WTC11 (cell line): ENCODE data around the gene CDV3. TPM values are rescaled to one million over a fixed set of nuclear protein-coding genes. Genes with fewer than 3 reads are reported as not detected.

ENCODE experiments used
- ATAC-seq: fragments of 200-7000 bp; cut with Tn5 transposase; 2 replicates; pipeline ENCODE4 v1.10.0; 2021; ENCODE audit warnings: mild to moderate bottlenecking, moderate library complexity
- CTCF ChIA-PET: fragments of 300-600 bp; sonication (Branson Sonifier 250); formaldehyde crosslinking; loops from one replicate; lab custom pipeline; 2021; ENCODE audit warnings: antibody characterized with exemption; lab: Charles Lee
- POLR2A ChIA-PET: fragments of 350-600 bp; sonication (Branson Sonifier 250); formaldehyde crosslinking; loops from one replicate; lab custom pipeline; 2021; ENCODE audit warnings: antibody characterized with exemption; lab: Charles Lee
- DNase-seq: peaks from one replicate; pipeline ENCODE4 v3.0.0; 2021; ENCODE audit warnings: low spot score
- H3K27ac Mint-ChIP-seq: 2 replicates; pipeline ENCODE4 v1.8.0; 2021; ENCODE audit warnings: mixed read lengths
- H3K27me3 Mint-ChIP-seq: 2 replicates; pipeline ENCODE4 v1.8.0; 2021; ENCODE audit warnings: low read depth, mild to moderate bottlenecking, moderate library complexity, mixed read lengths
- H3K36me3 Mint-ChIP-seq: 2 replicates; pipeline ENCODE4 v1.8.0; 2021; ENCODE audit warnings: mixed read lengths
- H3K4me1 Mint-ChIP-seq: 2 replicates; pipeline ENCODE4 v1.8.0; 2022; ENCODE audit warnings: mixed read lengths
- H3K4me3 Mint-ChIP-seq: 2 replicates; pipeline ENCODE4 v1.8.0; 2021; ENCODE audit warnings: mild to moderate bottlenecking, moderate library complexity, mixed read lengths
- H3K9me3 Mint-ChIP-seq: 2 replicates; pipeline ENCODE4 v1.8.0; 2021; ENCODE audit warnings: mixed read lengths
- ATF3 ChIP-seq: sonication (generic); formaldehyde crosslinking; conservative IDR thresholded peaks from 2 replicates; pipeline ENCODE4 v1.8.1; 2022; ENCODE audit warnings: mild to moderate bottlenecking, missing genetic modification reagents
- E2F4 ChIP-seq: sonication (generic); formaldehyde crosslinking; IDR thresholded peaks from 2 replicates; pipeline ENCODE4 v1.8.1; 2022; ENCODE audit warnings: low read depth, mild to moderate bottlenecking, moderate library complexity, missing genetic modification reagents, borderline replicate concordance
- E2F5 ChIP-seq: sonication (generic); formaldehyde crosslinking; IDR thresholded peaks from 2 replicates; pipeline ENCODE4 v1.8.1; 2022; ENCODE audit warnings: mild to moderate bottlenecking, moderate library complexity, missing genetic modification reagents
- ELF4 ChIP-seq: sonication (generic); formaldehyde crosslinking; IDR thresholded peaks from 2 replicates; pipeline ENCODE4 v1.8.1; 2022; ENCODE audit warnings: low read depth, mild to moderate bottlenecking, moderate library complexity, missing genetic modification reagents
- FOXJ3 ChIP-seq: sonication (generic); formaldehyde crosslinking; IDR thresholded peaks from 2 replicates; pipeline ENCODE4 v1.9.0; 2021; ENCODE audit warnings: missing genetic modification reagents, mild to moderate bottlenecking, borderline replicate concordance
- FOXP4 ChIP-seq: sonication (generic); formaldehyde crosslinking; IDR thresholded peaks from 2 replicates; pipeline ENCODE4 v1.8.0; 2022; ENCODE audit warnings: mild to moderate bottlenecking, missing genetic modification reagents
- GTF2I ChIP-seq: fragments of 250-450 bp; sonication (Bioruptor Pico); conservative IDR thresholded peaks from 2 replicates; pipeline ENCODE4 v1.4.0; 2021; ENCODE audit warnings: mild to moderate bottlenecking
- IRF1 ChIP-seq: sonication (generic); formaldehyde crosslinking; IDR thresholded peaks from 2 replicates; pipeline ENCODE4 v1.8.0; 2023; ENCODE audit warnings: missing genetic modification reagents
- MXD4 ChIP-seq: fragments of 250-450 bp; sonication (Bioruptor Pico); IDR thresholded peaks from 2 replicates; pipeline ENCODE4 v1.8.0; 2021; ENCODE audit warnings: mild to moderate bottlenecking, moderate library complexity, borderline replicate concordance
- NFATC4 ChIP-seq: fragments of 250-450 bp; sonication (Bioruptor Pico); IDR thresholded peaks from 2 replicates; pipeline ENCODE4 v1.9.0; 2021; ENCODE audit warnings: mild to moderate bottlenecking
- NFYB ChIP-seq: sonication (generic); formaldehyde crosslinking; conservative IDR thresholded peaks from 2 replicates; pipeline ENCODE4 v1.8.0; 2022; ENCODE audit warnings: low read depth, missing genetic modification reagents
- TP53 ChIP-seq: sonication (generic); formaldehyde crosslinking; IDR thresholded peaks from 2 replicates; pipeline ENCODE4 v1.8.1; 2023; ENCODE audit warnings: mild to moderate bottlenecking, missing genetic modification reagents
- USF1 ChIP-seq: sonication (generic); formaldehyde crosslinking; IDR thresholded peaks from 2 replicates; pipeline ENCODE4 v1.8.0; 2022; ENCODE audit warnings: mild to moderate bottlenecking, missing genetic modification reagents
- USF2 ChIP-seq: sonication (generic); formaldehyde crosslinking; IDR thresholded peaks from 2 replicates; pipeline ENCODE4 v1.8.1; 2023; ENCODE audit warnings: mild to moderate bottlenecking, missing genetic modification reagents, moderate library complexity
- ZNF138 ChIP-seq: sonication (generic); formaldehyde crosslinking; conservative IDR thresholded peaks from 2 replicates; pipeline ENCODE4 v1.8.1; 2022; ENCODE audit warnings: mild to moderate bottlenecking, moderate library complexity, missing genetic modification reagents
- ZNF281 ChIP-seq: sonication (generic); formaldehyde crosslinking; IDR thresholded peaks from 2 replicates; pipeline ENCODE4 v1.8.0; 2023; ENCODE audit warnings: mild to moderate bottlenecking, missing genetic modification reagents
- ZNF425 ChIP-seq: fragments of 250-450 bp; sonication (Bioruptor Pico); conservative IDR thresholded peaks from 2 replicates; pipeline ENCODE4 v1.9.0; 2021; ENCODE audit warnings: mild to moderate bottlenecking
- ZNF671 ChIP-seq: fragments of 250-450 bp; sonication (Bioruptor Pico); IDR thresholded peaks from 2 replicates; pipeline ENCODE4 v1.8.0; 2021; ENCODE audit warnings: mild to moderate bottlenecking
- ZSCAN18 ChIP-seq: fragments of 250-450 bp; sonication (Bioruptor Pico); IDR thresholded peaks from 2 replicates; pipeline ENCODE4 v2.1.2; 2022; ENCODE audit warnings: mild to moderate bottlenecking, moderate library complexity
- total RNA-seq: library from RNA; stranded (reverse); gene quantifications from 3 replicates; pipeline ENCODE4 v1.2.3, GENCODE V29; 2021

Gene CDV3
- total RNA-seq, 1 experiment from 2014 or later, result 162 TPM

GRCh38 chr3:133525435-133525834 lies 48.1 kb upstream of the CDV3 start:
- no peaks in the 10 kb centered on the region; the same call in 1 of the 2 replicates for H3K27me3 Mint-ChIP-seq
- no peak overlapping the region for H3K27ac Mint-ChIP-seq
- H3K4me1 Mint-ChIP-seq, result no peaks in the 10 kb centered on the region
- no peak for TF ChIP-seq NFYB
- TF ChIP-seq USF2 (CRISPR knock-in tag), result no peak
- no peak for TF ChIP-seq ATF3 (CRISPR knock-in tag)
- no peak for TF ChIP-seq FOXJ3
- TF ChIP-seq ZNF425 (CRISPR knock-in tag), result no peak
- TF ChIP-seq USF1 (CRISPR knock-in tag), result no peak
- TF ChIP-seq GTF2I (CRISPR knock-in tag), result no peak
- no peak for TF ChIP-seq ZSCAN18 (CRISPR knock-in tag)
- TF ChIP-seq ZNF138 (CRISPR knock-in tag), result no peak
- no peak for TF ChIP-seq TP53 (CRISPR knock-in tag)
- TF ChIP-seq E2F5 (CRISPR knock-in tag), result no peak
- no peak for TF ChIP-seq NFATC4 (CRISPR knock-in tag)
- TF ChIP-seq FOXP4 (CRISPR knock-in tag), result no peak
- TF ChIP-seq MXD4 (CRISPR knock-in tag), result no peak
- TF ChIP-seq E2F4, result no peak
- TF ChIP-seq ELF4, result no peak
- no peak for TF ChIP-seq ZNF671 (CRISPR knock-in tag)
- no peak for TF ChIP-seq IRF1
- TF ChIP-seq ZNF281 (CRISPR knock-in tag), result no peak
- H3K9me3 Mint-ChIP-seq, result peaks cover 8% of the 10 kb centered on the region
- DNase-seq (no peak), ATAC-seq (no peak)
- no peak overlapping the region for H3K4me3 Mint-ChIP-seq
- H3K36me3 Mint-ChIP-seq, result peaks cover 3% of the 10 kb centered on the region
- ChIA-PET CTCF (no interaction called here), POLR2A (no interaction called here)
